Vagina (tissue), 2 donors: ENCODE data around the gene C15orf62.

Experiments used
- POLR2AphosphoS5 ChIP-seq, 2 donors: sonication (generic); formaldehyde crosslinking; IDR thresholded peaks; one replicate each; pipeline ENCODE4 v1.9.0; 2017; ENCODE audit warnings: antibody characterized with exemption in 2 of 2, mild to moderate bottlenecking in 2 of 2, low read depth in 1 of 2; ENCODE audit not compliant: insufficient read depth in 1 of 2
- TF ChIP-seq, protein P1 (sequence below), 3 experiments: fragments of 450-650 bp in 2 of 3; fragments of 200-600 bp in 1 of 3; sonication (generic) in 1 of 3; IDR thresholded peaks; one replicate each; pipeline ENCODE4 v1.5.1; 2017 to 2019; ENCODE audit warnings: antibody characterized with exemption in 3 of 3, mild to moderate bottlenecking in 2 of 3, moderate library complexity in 2 of 3

DNA sequence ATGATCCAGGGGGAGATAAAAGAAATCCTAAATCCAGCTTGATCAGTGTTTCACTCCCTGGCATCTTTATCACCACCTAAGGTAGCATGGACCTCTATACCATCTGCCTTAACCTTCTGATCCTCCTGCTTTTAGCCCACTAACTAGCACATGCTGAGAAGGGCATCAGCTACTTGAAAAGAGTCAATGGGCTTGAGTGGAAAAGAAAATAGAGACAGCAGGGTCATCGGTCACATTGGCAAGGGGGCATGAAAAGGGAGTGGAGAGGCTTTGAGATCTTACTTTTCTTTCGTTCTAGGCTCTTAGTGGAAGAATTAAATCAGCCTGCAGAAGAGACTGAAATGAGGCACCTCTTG lies 36.9 kb downstream of the C15orf62 start:
- no peak for TF ChIP-seq POLR2AphosphoS5 (IDR thresholded peaks at IDR 0.05; ENCODE audit: insufficient read depth in 1 of 2, low read depth in 1 of 2)
- TF ChIP-seq, protein P1, sequence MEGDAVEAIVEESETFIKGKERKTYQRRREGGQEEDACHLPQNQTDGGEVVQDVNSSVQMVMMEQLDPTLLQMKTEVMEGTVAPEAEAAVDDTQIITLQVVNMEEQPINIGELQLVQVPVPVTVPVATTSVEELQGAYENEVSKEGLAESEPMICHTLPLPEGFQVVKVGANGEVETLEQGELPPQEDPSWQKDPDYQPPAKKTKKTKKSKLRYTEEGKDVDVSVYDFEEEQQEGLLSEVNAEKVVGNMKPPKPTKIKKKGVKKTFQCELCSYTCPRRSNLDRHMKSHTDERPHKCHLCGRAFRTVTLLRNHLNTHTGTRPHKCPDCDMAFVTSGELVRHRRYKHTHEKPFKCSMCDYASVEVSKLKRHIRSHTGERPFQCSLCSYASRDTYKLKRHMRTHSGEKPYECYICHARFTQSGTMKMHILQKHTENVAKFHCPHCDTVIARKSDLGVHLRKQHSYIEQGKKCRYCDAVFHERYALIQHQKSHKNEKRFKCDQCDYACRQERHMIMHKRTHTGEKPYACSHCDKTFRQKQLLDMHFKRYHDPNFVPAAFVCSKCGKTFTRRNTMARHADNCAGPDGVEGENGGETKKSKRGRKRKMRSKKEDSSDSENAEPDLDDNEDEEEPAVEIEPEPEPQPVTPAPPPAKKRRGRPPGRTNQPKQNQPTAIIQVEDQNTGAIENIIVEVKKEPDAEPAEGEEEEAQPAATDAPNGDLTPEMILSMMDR (IDR thresholded peaks at IDR 0.05), result no peak
